ENCODE results near the gene HOXB6.

Gene HOXB6

GRCh38 chr17:48600244-48601098 lies 4.3 kb downstream of the HOXB6 start (continued):
- TF ChIP-seq ZXDB (tag by site-specific recombination; IDR thresholded peaks at IDR 0.05) = 0 out of 2 replicates have a peak, but pooled peaks have one; percentile 18
- no peak for TF ChIP-seq PRDM4 (tag by site-specific recombination; IDR thresholded peaks at IDR 0.05)
- TF ChIP-seq ZNF510 (tag by site-specific recombination; IDR thresholded peaks at IDR 0.05; ENCODE audit: insufficient replicate concordance) = no peak
- no peak for TF ChIP-seq ZBTB1 (tag by site-specific recombination; IDR thresholded peaks at IDR 0.05)
- no peak for TF ChIP-seq ZNF76 (tag by site-specific recombination; IDR thresholded peaks at IDR 0.05; ENCODE audit: borderline replicate concordance, low read depth)
- TF ChIP-seq GLIS1 (tag by site-specific recombination; IDR thresholded peaks at IDR 0.05) = peak; percentile 76
- no peak for TF ChIP-seq ZNF214 (tag by site-specific recombination; IDR thresholded peaks at IDR 0.05; ENCODE audit: borderline replicate concordance)
- no peak for TF ChIP-seq ZFP3 (tag by site-specific recombination; IDR thresholded peaks at IDR 0.05; ENCODE audit: low read depth)
- no peak; the same call in 1 of the 2 replicates for TF ChIP-seq PRDM6 (tag by site-specific recombination; IDR thresholded peaks at IDR 0.05)
- TF ChIP-seq ZNF530 (tag by site-specific recombination; IDR thresholded peaks at IDR 0.05; ENCODE audit: low read depth) = no peak
- no peak for TF ChIP-seq ZNF529 (tag by site-specific recombination; IDR thresholded peaks at IDR 0.05; ENCODE audit: insufficient replicate concordance)
- TF ChIP-seq ZNF391 (tag by site-specific recombination; IDR thresholded peaks at IDR 0.05; ENCODE audit: borderline replicate concordance, low read depth) = peak; percentile 72; the same call in 1 of the 2 replicates
- TF ChIP-seq HOXD13 (CRISPR knock-in tag; IDR thresholded peaks at IDR 0.05; ENCODE audit: borderline replicate concordance) = peak; percentile 81; the same call in 1 of the 2 replicates
- TF ChIP-seq ZNF138 (tag by site-specific recombination; IDR thresholded peaks at IDR 0.05; ENCODE audit: borderline replicate concordance) = no peak
- no peak for TF ChIP-seq ZNF302 (tag by site-specific recombination; IDR thresholded peaks at IDR 0.05; ENCODE audit: low read depth)
- TF ChIP-seq ZNF184 (tag by site-specific recombination; IDR thresholded peaks at IDR 0.05) = no peak
- no peak for TF ChIP-seq ZNF292 (tag by site-specific recombination; IDR thresholded peaks at IDR 0.05; ENCODE audit: borderline replicate concordance, low read depth)
- TF ChIP-seq ZNF629 (tag by site-specific recombination; IDR thresholded peaks at IDR 0.05) = no peak
- TF ChIP-seq ZNF610 (tag by site-specific recombination; IDR thresholded peaks at IDR 0.05; ENCODE audit: borderline replicate concordance) = no peak
- no peak for TF ChIP-seq ZNF404 (tag by site-specific recombination; IDR thresholded peaks at IDR 0.05)
- peak; percentile 51 for TF ChIP-seq ZNF341 (tag by site-specific recombination; IDR thresholded peaks at IDR 0.05; ENCODE audit: low read depth)
- no peak for TF ChIP-seq ZSCAN18 (tag by site-specific recombination; IDR thresholded peaks at IDR 0.05)
- TF ChIP-seq ZNF155 (tag by site-specific recombination; IDR thresholded peaks at IDR 0.05) = no peak
- peak; percentile 44; the same call in 1 of the 2 replicates for TF ChIP-seq ZEB2 (tag by site-specific recombination; IDR thresholded peaks at IDR 0.05)
- no peak for TF ChIP-seq ZFP41 (tag by site-specific recombination; IDR thresholded peaks at IDR 0.05; ENCODE audit: borderline replicate concordance)
- peak; percentile 88 for TF ChIP-seq ZNF600 (tag by site-specific recombination; IDR thresholded peaks at IDR 0.05)
- no peak for TF ChIP-seq ZNF658 (tag by site-specific recombination; IDR thresholded peaks at IDR 0.05)
- no peak for TF ChIP-seq ZNF169 (tag by site-specific recombination; IDR thresholded peaks at IDR 0.05)
- no peak for TF ChIP-seq ZNF518A (tag by site-specific recombination; conservative IDR thresholded peaks at IDR 0.05; ENCODE audit: low read depth)
